ENCODE results near the gene NRARP.

- TF ChIP-seq SP1 (IDR thresholded peaks at IDR 0.05) (no peak), L3MBTL2 (conservative IDR thresholded peaks at IDR 0.05) (no peak), NFRKB (IDR thresholded peaks at IDR 0.05) (no peak), FOXA1 (IDR thresholded peaks at IDR 0.05) (no peak), ZNF384 (IDR thresholded peaks at IDR 0.05) (no peak), FOXK2 (IDR thresholded peaks at IDR 0.05) (no peak), FOXM1 (IDR thresholded peaks at IDR 0.05; ENCODE audit: borderline replicate concordance) (no peak), TARDBP (IDR thresholded peaks at IDR 0.05) (no peak), ELF4 (IDR thresholded peaks at IDR 0.05) (no peak), LEF1 (IDR thresholded peaks at IDR 0.05; ENCODE audit: borderline replicate concordance) (no peak), ARNT (IDR thresholded peaks at IDR 0.05) (no peak), BHLHE40 (IDR thresholded peaks at IDR 0.05; ENCODE audit: borderline replicate concordance) (no peak), HDGF (IDR thresholded peaks at IDR 0.05; ENCODE audit: borderline replicate concordance) (no peak), PKNOX1 (IDR thresholded peaks at IDR 0.05) (no peak)
Observed at GRCh38 chr9:137316012-137316981, 14.2 kb upstream of the NRARP start.
